ENCODE data around the gene TMEM81.

Gene TMEM81

DNA sequence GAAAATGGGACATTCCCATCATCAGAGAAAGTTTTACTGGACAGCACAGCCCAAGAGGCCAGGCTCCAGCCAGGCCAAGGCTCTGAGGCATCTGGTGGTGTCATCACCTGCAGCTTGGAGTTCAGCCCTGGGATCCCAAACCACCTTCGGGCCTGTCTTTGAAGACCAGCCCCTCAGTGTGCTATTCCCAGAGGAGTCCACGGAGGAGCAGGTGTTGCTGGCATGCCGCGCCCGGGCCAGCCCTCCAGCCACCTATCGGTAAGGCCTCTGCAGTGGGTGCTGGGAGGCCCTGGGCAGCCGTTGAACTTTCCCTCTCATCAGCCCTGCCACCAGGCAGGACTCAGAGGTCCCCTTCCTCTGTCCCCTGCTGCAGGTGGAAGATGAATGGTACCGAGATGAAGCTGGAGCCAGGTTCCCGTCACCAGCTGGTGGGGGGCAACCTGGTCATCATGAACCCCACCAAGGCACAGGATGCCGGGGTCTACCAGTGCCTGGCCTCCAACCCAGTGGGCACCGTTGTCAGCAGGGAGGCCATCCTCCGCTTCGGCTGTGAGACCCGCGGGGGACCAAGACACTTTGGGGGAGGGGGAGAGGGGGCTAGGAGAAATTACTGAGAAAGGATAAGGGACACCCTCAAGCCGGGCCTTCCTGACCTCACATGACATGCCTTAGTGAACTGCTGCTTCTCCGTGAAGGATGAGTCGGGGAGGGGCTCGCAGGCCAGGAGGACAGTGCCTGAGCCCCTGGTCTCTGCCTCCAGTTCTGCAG is 26.3 kb downstream of the TMEM81 start:
- DNase-seq: no peak

DNA sequence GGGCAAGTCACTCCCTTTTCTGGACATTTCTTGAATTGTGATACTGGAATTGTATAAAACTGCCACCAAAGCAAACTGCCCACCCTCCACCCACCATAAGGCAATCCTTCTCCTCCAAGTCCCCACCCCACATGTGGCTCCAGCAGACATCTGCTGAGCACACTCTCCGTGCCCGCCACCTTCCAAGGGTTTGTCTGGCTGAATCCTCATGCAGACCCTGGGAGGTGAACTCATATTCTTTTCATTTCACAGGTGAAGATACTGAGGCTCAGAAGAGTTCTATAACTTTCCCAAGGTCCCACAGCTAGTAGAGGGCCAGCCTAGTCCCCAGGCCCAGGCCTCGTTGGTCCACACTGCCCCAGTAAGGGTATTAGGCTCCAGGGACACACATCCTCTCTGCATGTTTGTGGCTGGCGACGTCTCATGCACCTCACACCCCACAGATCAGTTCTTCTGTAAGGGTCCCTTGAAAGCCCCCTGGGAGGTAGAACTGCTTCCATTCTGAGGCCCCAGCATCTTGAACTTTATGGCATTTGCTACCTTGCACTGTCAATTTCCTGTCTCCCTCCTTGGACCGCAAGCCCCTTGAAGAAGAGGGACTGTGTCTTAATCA is 27.2 kb downstream of the TMEM81 start:
- DNase-seq: no peak

DNA sequence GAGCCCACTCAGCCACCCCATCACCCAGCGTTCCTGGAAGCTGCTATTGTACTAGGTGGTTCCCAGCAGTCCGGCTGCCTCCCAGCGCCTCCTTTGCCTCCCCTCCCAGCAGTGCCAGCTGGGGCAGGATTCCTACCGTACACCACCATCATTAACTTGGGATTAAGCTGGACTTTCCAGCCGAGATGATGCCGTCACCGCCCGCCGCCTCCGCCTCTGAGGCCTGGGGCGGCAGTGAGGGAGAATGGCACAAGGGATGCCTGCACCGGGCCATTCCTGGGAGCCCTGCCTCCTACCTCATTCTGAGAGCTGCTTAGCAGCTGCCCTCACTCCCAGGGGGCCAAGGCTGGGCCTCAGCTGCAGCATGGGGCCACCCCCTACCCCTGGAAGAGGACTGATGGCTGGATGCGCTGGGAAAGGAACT is 28.1 kb downstream of the TMEM81 start:
- DNase-seq: no peak

DNA sequence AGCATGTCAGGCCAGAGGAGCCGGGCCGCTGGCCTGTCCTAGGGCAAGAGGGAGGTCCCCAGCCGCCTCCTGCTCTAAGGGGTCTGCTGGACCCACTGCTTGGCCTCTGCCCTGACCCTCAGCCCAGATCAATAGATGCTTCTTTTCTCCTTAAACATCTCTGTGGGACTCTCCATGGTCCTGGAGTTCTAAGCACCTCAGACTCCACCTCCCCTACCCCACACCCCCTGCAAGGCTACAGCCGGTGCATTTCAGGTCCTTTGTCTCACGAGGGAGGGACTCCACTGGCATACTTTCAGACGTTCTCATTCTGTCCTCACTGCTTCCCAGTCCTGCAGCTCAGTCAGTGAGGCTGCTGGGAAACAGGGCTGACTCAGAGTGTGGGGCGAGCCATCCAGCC is 30.2 kb downstream of the TMEM81 start:
- no peak for DNase-seq

DNA sequence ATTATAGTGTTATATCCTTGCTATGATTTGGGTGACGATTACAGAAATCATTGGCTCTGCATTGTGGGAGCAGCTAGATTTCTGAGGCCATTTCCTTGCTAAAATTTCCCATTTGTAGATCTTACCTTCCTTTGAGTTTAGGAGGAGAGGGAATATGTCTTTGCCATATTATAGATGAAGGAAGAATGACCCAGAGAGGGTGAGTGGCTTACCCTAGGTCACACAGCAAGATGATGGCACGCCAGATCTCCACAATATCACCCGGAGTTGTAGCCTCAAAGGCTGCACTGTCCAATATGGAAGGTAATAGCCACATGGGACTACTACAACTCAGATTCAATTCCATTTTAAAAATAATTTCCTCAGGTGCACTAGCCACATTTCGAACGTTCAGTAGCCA is 31.0 kb downstream of the TMEM81 start:
- no peak for DNase-seq

DNA sequence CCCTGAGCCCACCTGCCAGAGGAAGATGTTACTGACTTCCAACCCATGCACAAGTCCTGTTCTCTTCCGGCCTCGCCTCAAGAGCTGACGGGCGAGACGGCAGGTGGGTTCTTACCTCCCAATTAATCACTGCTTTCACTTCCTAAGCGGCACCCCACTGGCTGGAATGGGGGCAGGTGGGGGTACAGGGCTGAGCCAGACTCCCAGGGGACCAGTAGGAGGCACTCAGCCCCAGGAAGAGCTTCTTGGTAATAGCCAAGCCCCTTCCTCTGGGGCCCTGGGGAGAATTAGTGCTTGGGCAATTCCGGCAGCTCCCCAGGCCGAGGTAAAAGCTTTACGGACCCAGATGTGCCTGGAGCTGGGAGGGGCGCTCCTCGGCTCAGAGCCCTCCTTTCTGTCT is 31.6 kb downstream of the TMEM81 start:
- no peak for DNase-seq

GRCh38 chr1:205049479-205049878 is 34.8 kb downstream of the TMEM81 start:
- no peak for DNase-seq

DNA sequence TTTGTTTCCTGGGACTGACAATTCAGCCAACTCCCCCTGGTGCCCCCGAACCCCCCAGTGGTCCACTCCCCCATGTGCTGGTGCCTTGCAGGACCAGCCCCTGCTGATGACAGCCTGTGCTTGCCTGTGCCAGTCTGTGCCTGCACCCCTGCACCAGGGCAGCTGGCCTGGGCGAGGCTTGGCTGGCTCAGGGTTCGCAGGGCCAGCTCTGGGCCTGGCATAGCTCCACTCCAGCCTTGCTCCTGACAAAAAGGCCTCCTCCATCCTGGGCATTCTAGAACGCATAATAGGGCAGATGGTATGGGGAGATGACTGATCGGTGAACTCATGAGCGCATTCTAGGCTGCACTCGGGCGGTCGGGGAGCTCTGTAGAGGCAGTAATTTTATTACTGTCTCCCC is 35.9 kb downstream of the TMEM81 start:
- DNase-seq: no peak

- DNase-seq: no peak
These were observed 36.5 kb downstream of the TMEM81 start for GRCh38 chr1:205047764-205048231.

DNA sequence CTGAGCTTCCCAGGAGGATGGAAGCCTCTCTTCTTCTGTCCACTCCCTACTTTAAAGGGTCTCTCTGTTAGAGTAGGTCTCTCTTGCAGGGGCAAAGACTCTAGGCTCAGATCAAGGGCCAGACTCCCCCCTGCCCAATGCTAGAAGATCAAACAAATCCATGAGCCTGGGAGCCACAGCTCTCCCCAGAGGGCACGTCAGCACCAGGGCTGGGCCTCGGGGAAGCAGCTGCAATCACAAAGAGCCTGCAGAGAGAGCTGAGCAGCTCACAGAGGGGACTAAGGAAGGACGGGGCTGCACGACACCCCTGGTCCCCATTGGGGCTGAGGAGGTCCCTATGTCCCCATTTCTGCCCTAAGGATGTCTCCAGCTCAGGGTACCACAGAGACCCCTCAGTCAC is 37.4 kb downstream of the TMEM81 start:
- no peak for DNase-seq

GRCh38 chr1:205045146-205045545 is 39.1 kb downstream of the TMEM81 start:
- no peak for DNase-seq

GRCh38 chr1:205044741-205045140 is 39.5 kb downstream of the TMEM81 start:
- DNase-seq: no peak

DNA sequence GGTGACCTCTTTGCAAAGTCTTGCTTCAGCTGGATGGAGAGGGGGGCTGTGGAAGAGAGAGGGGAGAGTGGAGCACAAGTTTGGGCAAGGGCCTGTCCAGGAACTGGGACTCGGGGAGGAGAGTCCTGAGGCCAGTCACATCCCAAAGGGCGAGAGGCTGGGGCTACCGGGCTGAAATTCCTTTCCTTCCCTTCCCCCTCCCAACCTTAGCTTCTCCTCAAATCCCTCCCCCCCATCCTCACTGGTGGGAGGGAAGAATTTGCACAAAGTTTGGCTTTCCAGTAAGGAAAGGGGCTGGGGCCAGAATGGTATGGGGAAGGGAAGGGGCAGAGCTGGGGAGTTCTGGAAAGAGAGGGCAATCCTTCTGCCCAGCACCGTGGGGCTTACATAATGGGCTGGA is 40.4 kb downstream of the TMEM81 start:
- DNase-seq: no peak

- DNase-seq: peak; percentile 44
These were observed 41.1 kb downstream of the TMEM81 start, which contains the start of gene CNTN2 for GRCh38 chr1:205042911-205043806. Gene CNTN2 (plus strand): TSS chr1:205043212. CDS start chr1:205053186, 9,974 bp downstream.

- no peak for DNase-seq
These were observed 42.0 kb downstream of the TMEM81 start for GRCh38 chr1:205041998-205042910.

DNA sequence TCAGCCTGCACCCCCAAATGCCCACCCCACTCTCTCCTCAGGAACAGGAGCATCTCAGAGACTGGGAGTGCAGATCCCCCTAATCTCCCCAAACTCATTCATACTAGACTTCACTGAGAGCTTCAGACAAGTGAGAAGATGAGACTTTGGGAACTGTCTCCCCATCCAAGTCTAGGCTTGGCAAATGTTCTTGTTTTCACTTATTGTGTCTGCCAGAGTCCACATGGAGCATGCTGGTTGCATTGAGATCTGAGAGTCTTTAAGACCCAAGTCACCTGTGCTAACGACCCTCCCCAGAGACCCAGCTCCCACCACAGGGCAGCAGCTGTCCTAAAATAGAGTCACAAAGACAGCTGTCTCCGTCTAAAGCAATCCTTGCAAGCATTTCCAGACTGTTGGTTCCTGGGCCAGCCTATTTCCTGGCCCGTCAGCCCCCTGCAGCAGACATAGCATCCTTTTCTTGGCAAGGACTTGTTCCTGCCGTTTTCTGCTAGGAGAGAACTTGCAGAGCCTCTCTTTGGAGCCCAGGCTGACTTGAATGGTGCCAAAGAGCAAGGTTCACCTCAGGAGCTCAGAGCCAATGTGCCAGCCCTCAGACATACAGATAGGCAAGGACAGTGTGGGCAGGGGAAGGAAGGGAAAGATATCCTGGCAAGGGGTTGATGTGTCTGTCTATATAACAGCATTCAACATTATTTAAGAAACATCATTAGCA is 43.1 kb downstream of the TMEM81 start:
- no peak for DNase-seq

DNA sequence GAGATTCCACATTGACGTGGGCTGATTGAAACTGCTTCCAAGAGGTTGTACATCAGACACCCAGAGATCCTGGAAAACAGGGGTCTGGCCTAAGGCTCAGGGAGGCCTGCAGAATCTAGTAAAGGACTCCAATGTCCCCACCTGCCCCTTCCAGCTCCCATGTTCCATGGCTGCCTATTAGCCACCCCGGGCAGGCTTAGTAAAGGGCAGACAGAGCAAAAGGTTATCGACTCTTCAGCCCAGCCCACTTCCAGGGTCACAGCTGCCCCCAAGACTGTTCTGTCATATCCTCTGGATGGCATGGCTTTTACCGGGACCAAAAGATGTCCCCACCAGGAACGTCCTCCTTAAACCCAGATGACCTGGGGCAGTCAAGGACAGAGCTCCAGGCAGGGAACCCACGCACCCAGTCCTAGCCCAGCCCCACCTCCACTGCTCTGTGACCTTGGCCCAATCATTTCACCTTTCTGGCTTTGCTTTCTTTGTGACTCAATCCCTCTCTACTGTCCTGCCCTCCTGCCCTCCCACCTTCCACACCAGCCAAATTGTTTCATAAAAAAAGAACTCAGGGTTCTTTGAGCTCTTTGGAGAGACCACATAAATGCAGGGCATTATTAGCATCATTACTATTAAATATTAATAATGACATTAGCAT is 46.0 kb downstream of the TMEM81 start:
- DNase-seq: no peak

DNA sequence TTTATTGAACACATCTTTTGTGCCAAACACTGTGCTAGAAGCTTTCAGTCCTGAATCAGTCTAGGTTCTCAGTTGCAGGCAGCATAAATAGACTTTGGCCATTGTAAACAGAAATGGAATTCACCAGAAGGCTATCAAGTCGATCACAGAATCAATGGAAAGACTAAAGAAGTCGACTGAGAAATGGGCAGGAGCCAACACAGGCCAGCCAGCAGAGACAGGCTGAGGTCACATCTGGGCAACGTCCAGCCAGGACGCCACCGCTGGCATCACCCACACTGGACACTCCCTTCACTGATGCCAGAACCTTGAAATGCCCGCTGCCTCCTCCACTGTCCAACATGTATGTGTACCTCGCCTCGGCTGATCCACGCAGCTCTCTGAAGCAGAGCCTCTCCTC is 46.7 kb downstream of the TMEM81 start:
- no peak for DNase-seq
